Heart left ventricle (tissue), 16 donors: ENCODE results near the gene IFIT3. TPM values are rescaled to one million over a fixed set of nuclear protein-coding genes. Genes with fewer than 3 reads are reported as not detected.

ENCODE experiments used
- ATAC-seq, 4 donors: fragments of 200-7000 bp; cut with Tn5 transposase; one replicate each; pipeline ENCODE4 v1.9.1; 2020 to 2022; ENCODE audit warnings: moderate library complexity in 4 of 4, mild to moderate bottlenecking in 3 of 4, moderate number of reproducible peaks in 1 of 4
- DNase-seq, 5 donors: peaks; one replicate each; pipeline ENCODE4 v3.0.0-alpha.2; 2020
- H3K27ac ChIP-seq, 12 donors: fragments of 200-600 bp; sonication (generic) in 4 of 12; one replicate each; pipeline versions ENCODE4 v1.5.0 to v1.8.0; 2016 to 2022; ENCODE audit warnings: mild to moderate bottlenecking in 2 of 12
- H3K27me3 ChIP-seq, 9 donors: fragments of 200-600 bp; sonication (generic) in 2 of 9; one replicate each; pipeline versions ENCODE4 v1.5.1 to v1.8.0; 2016 to 2022; ENCODE audit warnings: mild to moderate bottlenecking in 3 of 9
- H3K36me3 ChIP-seq, 9 donors: fragments of 200-600 bp; sonication (generic) in 2 of 9; one replicate each; pipeline versions ENCODE4 v1.5.0 to v1.8.0; 2018 to 2022; ENCODE audit warnings: mild to moderate bottlenecking in 2 of 9
- H3K4me1 ChIP-seq, 12 donors: fragments of 200-600 bp; sonication (generic) in 4 of 12; one replicate each; pipeline versions ENCODE4 v1.5.0 to v1.8.0; 2016 to 2022; ENCODE audit warnings: mild to moderate bottlenecking in 3 of 12
- H3K4me3 ChIP-seq, 12 donors: fragments of 200-600 bp; sonication (generic) in 4 of 12; one replicate each; pipeline versions ENCODE4 v1.5.0 to v1.8.0; 2017 to 2022; ENCODE audit warnings: mild to moderate bottlenecking in 9 of 12, moderate library complexity in 4 of 12
- H3K9me3 ChIP-seq, 12 donors: fragments of 200-600 bp; sonication (generic) in 4 of 12; one replicate each; pipeline versions ENCODE4 v1.5.0 to v1.8.0; 2016 to 2022; ENCODE audit warnings: mild to moderate bottlenecking in 1 of 12
- POLR2A ChIP-seq, 2 donors: fragments of 450-650 bp; IDR thresholded peaks; one replicate each; pipeline ENCODE4 v1.6.1; 2017; ENCODE audit warnings: antibody characterized with exemption in 2 of 2, mild to moderate bottlenecking in 2 of 2, moderate library complexity in 2 of 2
- WGBS, 4 donors: extraction: QIAGEN DNeasy Blood & Tissue Kit in 2 of 4; methylation state at CpG; one replicate each; pipeline versions ENCODE4 v1.1.5 to v1.1.7; 2013 to 2018; 5-methylcytosine and 5-hydroxymethylcytosine counted together
- intact Hi-C, 10 donors: fragments of 100-400 bp; cut with DNase I; formaldehyde crosslinking; loops; one replicate each; pipeline versions ENCODE4 v1.11.1 to v1.14.2; 2022
- long read RNA-seq, 3 donors: library from polyadenylated mRNA; unstranded; transcript quantifications; one replicate each; pipeline ENCODE4 v2.0.0, GENCODE V29; 2020 to 2021
- polyA plus RNA-seq, 2 donors: library from polyadenylated mRNA; stranded (reverse); fragments of 200-250 nt; gene quantifications; one replicate each; pipeline ENCODE4 v1.2.3, GENCODE V29; 2013
- total RNA-seq, 9 donors: library from RNA; depleted of rRNA in 2 of 9; stranded (reverse); fragments of >200 nt in 2 of 9; fragmentation: NEBNext Ultra II Directional in 3 of 9; extraction: Animal tissue kit (Norgen Biotek cat#: 25700) in 3 of 9; gene quantifications; one replicate each; pipeline versions ENCODE4 v1.1.0 to v1.2.4, GENCODE V29; 2016 to 2023
- TF ChIP-seq, protein P1 (sequence below), 12 donors: fragments of 200-600 bp; sonication (generic) in 4 of 12; IDR thresholded peaks; one replicate each; pipeline versions ENCODE4 v1.5.0 to v1.8.0; 2018 to 2022; ENCODE audit warnings: antibody characterized with exemption in 12 of 12, mild to moderate bottlenecking in 5 of 12
- donor health status: ischemic (EF 13 %, LVEDD 7.1; RV severe dilation, severe dysfunction).
- donor health status: healthy with polysubstance abuse.
- donor health status: DM: no; HTN: yes; CAD: no.
- donor health status: DM: no; HTN: no; CAD: no.
- donor health status: ischemic (EF 25% LVEDD 6.9; RV normal size, moderate dysfunction).
- donor health status: ischemic (EF 25% LVEDD 5.7; RV mildly dilated, moderate dysfunction).
- donor health status: healthy.
- donor health status: DM: yes; HTN: yes; CAD: no.
- donor health status: ischemic (EF 35%, LVEDD 5.7; RV mildly dilated, moderate dysfunction).
- donor health status: nonischemic (EF 11% LVEDD 7.7; RV severe dilation, severe dysfunction).
- donor health status: DM: yes; HTN: yes; CAD: no.
- donor health status: PGD.
- donor health status: ischemic (EF 29% LVEDD 5.4; RV normal size, mild dysfunction).
- donor health status: nonischemic (EF 23%, LVEDD 6.1; RV moderate dilation, normal function).

Gene IFIT3
- total RNA-seq (100 to 1,000 TPM in 1 of 9 donors, 10 to 100 TPM in 4, 1 to 10 TPM in 4; 4.4 to 107 (median 12.1) TPM), polyA plus RNA-seq (1 to 10 TPM; 4.6 to 5.0 TPM)
- long read RNA-seq, donor 1, transcript IFIT3-201 (2 exons, 2,455 nt) = major isoform, 11 of 13 reads
- long read RNA-seq, donor 1, partial matches to known transcripts = 0 of 13 reads
- long read RNA-seq, donor 1, other reads (novel, unspliced or antisense) = 2 of 13 reads
- long read RNA-seq, donor 2, transcript IFIT3-202 (2 exons, 2,496 nt) = minor isoform, 15 of 131 reads
- long read RNA-seq, donor 2, transcript IFIT3-201 (2 exons, 2,455 nt) = major isoform, 112 of 131 reads
- long read RNA-seq, donor 2, partial matches to known transcripts = 4 of 131 reads
- long read RNA-seq, donor 2, other reads (novel, unspliced or antisense) = 0 of 131 reads
- long read RNA-seq, donor 3, transcript IFIT3-201 (2 exons, 2,455 nt) = major isoform, 10 of 15 reads
- long read RNA-seq, donor 3, partial matches to known transcripts = 0 of 15 reads
- long read RNA-seq, donor 3, other reads (novel, unspliced or antisense) = 1 of 15 reads

GRCh38 chr10:89327803-89328441, at the start of gene IFIT3:
Gene IFIT3 (plus strand): TSS chr10:89327997. CDS start chr10:89328074, 77 bp downstream.
- WGBS, 4 donors = 10 to 23% (median 19%) methylated on average over 7 of the region's 7 CpGs
- Histone ChIP-seq H3K4me1 (peaks cover 0 to 68% (median 31%) of the 10 kb centered on the region in 12 donors), H3K9me3 (peaks cover 0 to 7% (median 0%) of the 10 kb centered on the region in 12 donors), H3K4me3 (peak within 1 kb of the TSS; percentile 12 to 62 (median 50)), H3K27me3 (no peaks in the 10 kb centered on the region), H3K36me3 (no peaks in the 10 kb centered on the region), H3K27ac (peak within 1 kb of the TSS; percentile 82 to 94 (median 90))
- ATAC-seq (peak; percentile 91 to 95 (median 95)), DNase-seq (peak in 4 of 5 donors; percentile 76 to 85 (median 80))
- intact Hi-C loops = loop anchor here in 3 of 10 donors (2.0 to 5.0 kb wide), 5 partner anchors 25 to 87 kb away; partner anchors contain the start of genes IFIT5 (in 2 of the 3) and IFIT2 (in 1 of the 3)
- no peak for TF ChIP-seq POLR2A (IDR thresholded peaks at IDR 0.05)
- TF ChIP-seq, protein P1, sequence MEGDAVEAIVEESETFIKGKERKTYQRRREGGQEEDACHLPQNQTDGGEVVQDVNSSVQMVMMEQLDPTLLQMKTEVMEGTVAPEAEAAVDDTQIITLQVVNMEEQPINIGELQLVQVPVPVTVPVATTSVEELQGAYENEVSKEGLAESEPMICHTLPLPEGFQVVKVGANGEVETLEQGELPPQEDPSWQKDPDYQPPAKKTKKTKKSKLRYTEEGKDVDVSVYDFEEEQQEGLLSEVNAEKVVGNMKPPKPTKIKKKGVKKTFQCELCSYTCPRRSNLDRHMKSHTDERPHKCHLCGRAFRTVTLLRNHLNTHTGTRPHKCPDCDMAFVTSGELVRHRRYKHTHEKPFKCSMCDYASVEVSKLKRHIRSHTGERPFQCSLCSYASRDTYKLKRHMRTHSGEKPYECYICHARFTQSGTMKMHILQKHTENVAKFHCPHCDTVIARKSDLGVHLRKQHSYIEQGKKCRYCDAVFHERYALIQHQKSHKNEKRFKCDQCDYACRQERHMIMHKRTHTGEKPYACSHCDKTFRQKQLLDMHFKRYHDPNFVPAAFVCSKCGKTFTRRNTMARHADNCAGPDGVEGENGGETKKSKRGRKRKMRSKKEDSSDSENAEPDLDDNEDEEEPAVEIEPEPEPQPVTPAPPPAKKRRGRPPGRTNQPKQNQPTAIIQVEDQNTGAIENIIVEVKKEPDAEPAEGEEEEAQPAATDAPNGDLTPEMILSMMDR (IDR thresholded peaks at IDR 0.05) = no peak

GRCh38 chr10:89278034-89278535, 49.7 kb upstream of the IFIT3 start:
- Histone ChIP-seq H3K4me3 (no peak overlapping the region), H3K9me3 (no peaks in the 10 kb centered on the region), H3K36me3 (no peaks in the 10 kb centered on the region), H3K27ac (peak overlapping the region; percentile 34 to 86 (median 76)), H3K27me3 (no peaks in the 10 kb centered on the region), H3K4me1 (peaks cover 4 to 54% (median 30%) of the 10 kb centered on the region in 12 donors)
- TF ChIP-seq POLR2A (IDR thresholded peaks at IDR 0.05) = no peak
- TF ChIP-seq, protein P1 (IDR thresholded peaks at IDR 0.05) = no peak
- DNase-seq (peak in 3 of 5 donors; percentile 46 to 69 (median 49)), ATAC-seq (peak; percentile 37 to 86 (median 76))
- intact Hi-C loops = no loop called here
- 10 to 30% (median 13%) methylated on average over 1 of the region's 1 CpG for WGBS, 4 donors

DNA sequence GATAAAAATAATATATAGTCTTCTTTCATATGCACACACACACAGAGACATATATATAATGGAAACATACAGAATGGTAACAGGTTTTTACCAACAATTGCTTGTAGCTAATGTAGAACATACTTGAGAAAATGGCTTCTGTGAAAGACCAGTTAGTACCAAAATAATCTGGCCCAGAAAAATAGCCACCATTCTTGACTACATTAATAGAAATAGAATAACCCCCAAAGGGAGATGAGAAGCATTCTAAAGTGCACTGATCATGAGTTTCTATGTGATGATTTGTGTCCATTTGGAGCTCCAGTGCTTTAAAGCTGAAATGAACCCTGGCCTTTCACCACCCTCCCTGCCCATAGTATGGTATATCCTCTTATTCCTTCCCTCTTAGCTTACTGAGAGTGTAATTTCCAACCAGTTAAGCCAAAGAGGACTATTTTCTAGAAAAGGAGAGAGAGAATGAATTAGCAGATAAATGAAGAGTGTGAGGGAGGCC, 48.9 kb upstream of the IFIT3 start:
- no peak for DNase-seq
- Histone ChIP-seq H3K4me1 (peaks cover 4 to 63% (median 38%) of the 10 kb centered on the region in 12 donors), H3K27ac (peak overlapping the region in 11 of 12 donors; percentile 1 to 84 (median 70)), H3K4me3 (no peak overlapping the region), H3K36me3 (no peaks in the 10 kb centered on the region), H3K27me3 (no peaks in the 10 kb centered on the region), H3K9me3 (no peaks in the 10 kb centered on the region)
- intact Hi-C loops = no loop called here
- no peak for ATAC-seq
- no peak for TF ChIP-seq POLR2A (IDR thresholded peaks at IDR 0.05)
- TF ChIP-seq, protein P1 (IDR thresholded peaks at IDR 0.05) = no peak
